Spleen (tissue), 7 donors: Measurements from ENCODE around the gene SLC11A2.

Experiments
- POLR2A ChIP-seq, 3 donors: fragments of 450-650 bp; IDR thresholded peaks; one replicate each; pipeline ENCODE4 v1.5.1; 2017; ENCODE audit warnings: antibody characterized with exemption in 3 of 3, mild to moderate bottlenecking in 1 of 3
- TF ChIP-seq, protein P1 (sequence below), 11 experiments: fragments of 200-600 bp in 7 of 11; fragments of 450-650 bp in 4 of 11; sonication (generic) in 4 of 11; IDR thresholded peaks in 8 of 11; conservative IDR thresholded peaks in 3 of 11; 1 replicate in 7 of 11; 2 replicates in 4 of 11; pipeline versions ENCODE4 v1.4.0 to v1.8.0; 2016 to 2021; ENCODE audit warnings: antibody characterized with exemption in 11 of 11, inconsistent platforms in 4 of 11, mild to moderate bottlenecking in 1 of 11
- donor health status: DM: no; HTN: no; CAD: no; lungs with moderate emphysema.
- donor health status: DM: no; HTN: no; CAD: no.
- donor health status: DM: no; HTN: no; CAD: no.

GRCh38 chr12:51011955-51012354 lies 14.2 kb downstream of the SLC11A2 start:
- TF ChIP-seq, protein P1, sequence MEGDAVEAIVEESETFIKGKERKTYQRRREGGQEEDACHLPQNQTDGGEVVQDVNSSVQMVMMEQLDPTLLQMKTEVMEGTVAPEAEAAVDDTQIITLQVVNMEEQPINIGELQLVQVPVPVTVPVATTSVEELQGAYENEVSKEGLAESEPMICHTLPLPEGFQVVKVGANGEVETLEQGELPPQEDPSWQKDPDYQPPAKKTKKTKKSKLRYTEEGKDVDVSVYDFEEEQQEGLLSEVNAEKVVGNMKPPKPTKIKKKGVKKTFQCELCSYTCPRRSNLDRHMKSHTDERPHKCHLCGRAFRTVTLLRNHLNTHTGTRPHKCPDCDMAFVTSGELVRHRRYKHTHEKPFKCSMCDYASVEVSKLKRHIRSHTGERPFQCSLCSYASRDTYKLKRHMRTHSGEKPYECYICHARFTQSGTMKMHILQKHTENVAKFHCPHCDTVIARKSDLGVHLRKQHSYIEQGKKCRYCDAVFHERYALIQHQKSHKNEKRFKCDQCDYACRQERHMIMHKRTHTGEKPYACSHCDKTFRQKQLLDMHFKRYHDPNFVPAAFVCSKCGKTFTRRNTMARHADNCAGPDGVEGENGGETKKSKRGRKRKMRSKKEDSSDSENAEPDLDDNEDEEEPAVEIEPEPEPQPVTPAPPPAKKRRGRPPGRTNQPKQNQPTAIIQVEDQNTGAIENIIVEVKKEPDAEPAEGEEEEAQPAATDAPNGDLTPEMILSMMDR (IDR thresholded peaks at IDR 0.05 in 8 of 11, conservative IDR thresholded peaks at IDR 0.05 in 3 of 11), result no peak
- no peak for TF ChIP-seq POLR2A (IDR thresholded peaks at IDR 0.05)
